GM15510 (cell line): ENCODE measurements around the gene GTF3C5.

Experiments
- POLR2A ChIP-seq: IDR thresholded peaks from 3 replicates; pipeline ENCODE4 v1.6.1; 2011; ENCODE audit warnings: borderline replicate concordance; ENCODE audit not compliant: insufficient read length; ENCODE audit errors: extremely low read depth

Gene GTF3C5

GRCh38 chr9:133035669-133036068, 4.9 kb downstream of the GTF3C5 start:
- no peak for TF ChIP-seq POLR2A

- TF ChIP-seq POLR2A = no peak
These were observed 7.1 kb downstream of the GTF3C5 start for GRCh38 chr9:133037775-133038515.

DNA sequence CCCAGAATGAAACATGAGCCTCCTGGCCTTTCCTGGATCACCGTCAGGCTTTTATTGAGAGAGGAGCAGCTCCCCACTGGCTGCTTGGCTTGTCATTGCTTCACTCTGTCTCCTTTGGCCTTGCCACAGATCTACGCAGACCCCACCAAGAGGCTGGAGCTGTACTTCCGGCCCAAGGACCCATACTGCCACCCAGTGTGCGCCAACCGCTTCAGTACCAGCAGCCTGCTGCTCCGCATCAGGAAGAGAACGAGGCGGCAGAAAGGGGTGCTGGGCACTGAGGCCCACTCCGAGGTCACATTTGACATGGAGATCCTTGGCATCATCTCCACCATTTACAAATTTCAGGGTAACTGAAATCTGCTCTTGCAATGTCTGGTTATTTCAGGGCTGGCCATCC, 11.2 kb downstream of the GTF3C5 start:
- TF ChIP-seq POLR2A = no peak

GRCh38 chr9:133042676-133043075, 11.9 kb downstream of the GTF3C5 start:
- TF ChIP-seq POLR2A = no peak

DNA sequence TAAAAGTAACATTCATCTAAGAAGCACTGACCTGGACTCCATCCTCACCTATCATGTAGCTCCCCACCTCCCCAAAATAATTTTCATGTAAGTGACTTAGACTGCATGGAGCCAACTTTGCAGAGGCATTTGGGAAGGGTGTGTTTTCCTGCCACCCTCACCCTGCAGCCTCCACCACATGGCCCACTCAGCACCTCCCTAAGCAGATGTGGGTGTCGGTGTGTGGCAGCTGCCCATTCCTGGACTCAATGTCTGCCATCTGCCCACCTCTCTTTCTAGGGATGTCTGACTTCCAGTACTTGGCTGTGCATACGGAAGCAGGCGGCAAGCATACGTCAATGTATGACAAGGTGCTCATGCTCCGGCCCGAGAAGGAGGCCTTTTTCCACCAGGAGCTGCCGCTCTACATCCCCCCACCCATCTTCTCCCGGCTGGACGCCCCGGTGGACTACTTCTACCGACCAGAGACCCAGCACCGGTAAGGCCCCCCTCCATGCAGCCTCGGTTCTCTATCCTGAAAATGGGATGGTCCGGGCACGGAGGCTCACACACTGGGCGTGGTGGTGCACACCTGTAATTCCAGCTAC, 12.7 kb downstream of the GTF3C5 start:
- no peak for TF ChIP-seq POLR2A

- TF ChIP-seq POLR2A = no peak
These were observed 13.3 kb downstream of the GTF3C5 start for GRCh38 chr9:133044125-133044524.

DNA sequence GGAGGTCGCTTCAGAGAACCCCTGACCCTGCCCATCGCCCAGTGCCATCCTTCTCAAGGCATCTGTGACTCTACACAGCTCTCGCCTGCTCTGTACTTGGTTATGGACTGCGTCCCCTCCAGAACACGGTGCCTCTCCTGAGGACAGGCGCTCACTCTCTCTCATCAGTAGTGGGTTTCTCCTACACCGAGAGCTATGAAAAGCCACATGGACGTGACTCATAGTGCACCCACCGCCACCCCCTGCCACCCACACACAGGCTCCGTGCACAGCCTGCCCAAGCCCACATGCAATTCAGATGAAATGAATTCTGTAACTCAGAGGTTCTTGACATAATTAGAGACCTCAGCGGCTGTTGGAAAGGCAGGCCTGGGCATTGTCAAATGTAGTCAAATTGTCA, 13.9 kb downstream of the GTF3C5 start:
- TF ChIP-seq POLR2A = no peak

- TF ChIP-seq POLR2A = no peak
These were observed 14.3 kb downstream of the GTF3C5 start for GRCh38 chr9:133045132-133045531.

DNA sequence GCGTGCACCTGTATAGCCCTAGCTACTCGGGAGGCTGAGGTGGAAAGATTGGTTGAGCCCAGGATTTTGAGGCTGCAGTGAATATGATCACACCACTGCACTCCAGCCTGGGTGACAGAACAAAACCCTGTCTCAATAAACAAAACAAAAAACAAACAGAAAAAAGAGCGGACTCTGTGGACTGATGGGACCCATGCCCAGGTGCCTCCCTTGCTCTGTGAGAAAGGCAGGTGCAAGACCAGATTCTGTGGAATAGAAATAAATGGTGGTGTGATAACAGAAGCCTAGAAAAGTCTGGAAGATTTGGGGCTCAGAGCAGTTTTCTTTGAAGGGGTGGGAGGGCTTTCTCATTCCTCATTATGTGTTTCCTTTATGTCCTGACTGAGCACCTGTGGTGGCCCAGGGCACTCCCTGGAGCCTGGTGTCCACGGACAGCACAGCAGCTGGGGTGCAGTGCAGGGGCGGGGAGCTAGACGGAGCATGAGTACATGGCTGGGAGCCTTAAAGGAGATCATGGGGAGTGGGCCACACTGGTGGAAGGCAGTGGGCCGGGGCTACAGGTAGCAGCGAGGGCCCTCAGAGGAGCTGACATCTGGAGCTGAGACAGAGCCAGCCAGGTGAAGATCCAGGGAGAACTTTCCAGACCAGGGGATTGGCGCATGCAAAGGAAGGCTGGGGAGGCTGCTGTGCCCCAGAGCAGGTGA, 15.6 kb downstream of the GTF3C5 start:
- no peak for TF ChIP-seq POLR2A

DNA sequence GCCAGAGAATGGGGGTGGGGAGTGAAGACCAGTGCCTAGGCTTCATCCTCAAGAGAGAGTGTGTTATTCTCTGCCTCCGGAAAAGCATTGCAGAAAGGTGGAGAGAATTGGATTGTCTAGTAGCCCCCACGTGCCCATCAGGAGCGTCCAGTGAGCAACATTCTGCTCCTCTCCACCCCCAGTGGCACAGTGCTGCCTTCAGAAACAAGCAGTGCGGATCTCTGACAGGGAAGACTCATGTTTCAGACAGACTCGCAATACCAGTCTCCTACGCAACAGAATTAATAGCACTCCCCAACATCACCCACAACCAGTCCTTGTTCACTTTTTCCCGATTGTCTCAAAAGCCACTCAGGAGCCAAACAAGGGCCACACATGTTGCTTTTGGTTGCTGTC, 16.1 kb downstream of the GTF3C5 start:
- no peak for TF ChIP-seq POLR2A

DNA sequence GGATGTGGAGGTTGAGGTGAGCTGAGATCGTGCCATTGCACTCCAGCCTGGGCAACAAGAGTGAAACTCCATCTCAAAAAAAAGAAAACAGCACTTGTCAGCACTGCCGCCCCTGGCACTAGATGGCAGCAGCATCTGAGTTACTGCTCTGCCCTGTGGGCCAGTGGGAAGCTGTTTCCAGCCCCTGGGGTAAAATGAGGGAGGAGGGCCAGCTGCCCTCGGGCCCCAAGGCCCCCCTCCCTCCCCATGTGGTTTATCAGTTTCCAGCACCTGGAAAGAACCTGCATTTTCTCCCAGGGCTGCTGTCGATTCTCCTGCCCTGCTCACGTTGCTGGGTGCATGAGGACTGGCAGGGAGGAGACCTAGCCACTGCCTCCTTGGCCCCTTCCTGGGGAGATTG, 17.8 kb downstream of the GTF3C5 start:
- no peak for TF ChIP-seq POLR2A

DNA sequence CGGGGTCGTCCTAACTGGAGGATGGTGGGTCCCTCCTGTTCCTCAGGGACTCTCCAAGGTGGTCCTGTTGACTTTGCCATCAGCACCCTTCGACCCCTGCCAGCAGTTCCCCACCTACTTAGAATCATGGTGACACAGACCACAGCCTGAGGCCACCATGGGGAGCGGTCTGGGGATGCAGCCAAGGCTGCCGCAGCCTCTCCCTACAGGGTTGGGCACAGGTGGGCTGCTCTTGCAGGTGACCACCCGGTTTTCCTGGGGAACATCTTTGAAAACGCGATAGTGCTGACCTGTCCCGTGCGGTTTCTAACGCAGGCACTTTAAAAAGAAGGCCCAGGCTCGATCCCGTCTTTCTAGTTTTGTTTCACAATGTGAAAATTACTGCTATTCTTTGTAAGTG, 18.2 kb downstream of the GTF3C5 start:
- TF ChIP-seq POLR2A = no peak

DNA sequence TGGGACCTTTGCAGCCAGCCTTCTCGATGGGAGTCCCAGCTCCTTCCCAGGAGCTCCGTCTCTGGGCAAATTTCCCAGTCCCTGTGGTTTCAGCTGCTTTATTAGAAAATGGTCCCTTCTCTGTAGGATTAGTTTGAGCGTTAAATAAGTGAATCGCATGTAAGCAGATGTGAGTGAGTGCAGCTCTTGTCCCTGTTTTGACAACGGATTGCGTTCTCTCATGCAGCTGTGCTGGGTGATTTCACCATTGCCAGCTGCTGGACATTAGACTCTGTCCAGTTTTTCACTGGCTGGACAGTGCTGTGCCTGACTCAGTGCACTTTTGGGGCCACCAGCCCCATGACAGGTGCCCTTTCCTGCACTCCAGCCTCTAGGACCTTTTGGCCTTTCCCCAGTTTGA, 19.3 kb downstream of the GTF3C5 start:
- TF ChIP-seq POLR2A = no peak

DNA sequence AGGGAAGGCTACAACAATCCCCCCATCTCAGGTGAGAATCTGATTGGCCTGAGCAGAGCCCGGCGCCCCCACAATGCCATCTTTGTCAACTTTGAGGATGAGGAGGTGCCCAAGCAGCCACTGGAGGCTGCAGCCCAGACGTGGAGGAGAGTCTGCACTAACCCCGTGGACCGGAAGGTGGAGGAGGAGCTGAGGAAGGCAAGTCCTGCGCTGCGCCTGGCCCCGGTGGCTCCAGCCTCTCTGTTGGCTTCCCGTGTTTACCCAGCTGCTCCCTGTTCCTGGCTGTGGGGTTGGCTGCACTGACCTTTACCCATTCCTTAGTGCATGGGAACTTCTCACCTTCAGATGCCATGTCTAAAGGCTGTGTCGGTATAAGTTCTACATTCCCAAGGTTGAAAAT, 20.0 kb downstream of the GTF3C5 start:
- TF ChIP-seq POLR2A = no peak

GRCh38 chr9:133051281-133051900, 20.6 kb downstream of the GTF3C5 start:
- TF ChIP-seq POLR2A = no peak

- no peak for TF ChIP-seq POLR2A
These were observed 21.3 kb downstream of the GTF3C5 start for GRCh38 chr9:133051966-133052539.

DNA sequence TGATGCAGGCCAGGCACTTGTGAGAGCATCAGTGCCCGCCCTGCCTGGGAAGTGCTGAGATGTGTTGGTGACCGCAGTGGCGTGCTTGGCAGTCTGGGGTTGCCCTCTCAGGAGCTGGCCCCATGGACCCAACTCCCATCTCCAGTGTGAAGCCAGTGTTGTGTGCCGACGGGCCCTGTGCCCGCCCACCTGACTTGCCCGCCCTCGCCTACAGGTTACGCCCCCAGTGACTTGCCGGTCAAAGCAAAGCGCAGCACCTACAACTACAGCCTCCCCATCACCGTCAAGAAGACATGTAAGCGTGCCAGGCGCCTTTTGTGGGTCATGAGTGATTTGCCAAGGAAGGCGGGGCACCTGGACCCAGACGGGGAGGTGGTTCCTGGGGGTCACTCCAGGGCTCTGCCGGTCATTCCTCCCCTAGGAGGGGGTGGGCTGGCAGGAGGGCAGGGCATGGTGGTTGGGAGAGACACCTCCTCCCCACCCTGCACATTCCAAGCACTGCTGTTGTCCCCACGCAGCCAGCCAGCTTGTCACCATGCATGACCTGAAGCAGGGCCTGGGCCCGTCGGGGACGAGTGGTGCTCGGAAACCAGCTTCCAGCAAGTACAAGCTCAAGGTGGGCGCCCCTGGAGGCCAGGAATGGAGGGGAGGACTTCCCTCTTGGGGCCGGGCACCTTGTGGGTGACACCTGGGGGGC, 23.5 kb downstream of the GTF3C5 start:
- TF ChIP-seq POLR2A = no peak
